ENCODE results near the gene NRG2. TPM values are rescaled to one million over a fixed set of nuclear protein-coding genes. Genes with fewer than 3 reads are reported as not detected.

NRG2 gene
- total RNA-seq, 1 donor from 2014 or later = 0.52 TPM

GRCh38 chr5:139897982-139898381 lies 145.1 kb downstream of the NRG2 start:
- H3K36me3 ChIP-seq (ENCODE audit: control insufficient read depth in 3 of 3, insufficient read depth in 3 of 3, low read length in 3 of 3) = no peaks in the 10 kb centered on the region
- no peak overlapping the region for H3K9ac ChIP-seq (ENCODE audit: low read depth in 1 of 3, low read length in 3 of 3)
- no peaks in the 10 kb centered on the region for H3K9me3 ChIP-seq (ENCODE audit: control insufficient read depth in 3 of 3, low read length in 3 of 3)
- no peak overlapping the region for H3K4me3 ChIP-seq (ENCODE audit: low read length in 3 of 3)
- H3K4me1 ChIP-seq (ENCODE audit: control insufficient read depth in 3 of 3, insufficient read depth in 3 of 3, low read length in 3 of 3) = peaks cover 9 to 36% (median 11%) of the 10 kb centered on the region in 3 donors
- no peak overlapping the region for H3K27ac ChIP-seq (ENCODE audit: low read depth, low read length)
- peaks cover 0 to 3% (median 1%) of the 10 kb centered on the region in 3 donors for H3K27me3 ChIP-seq (ENCODE audit: control insufficient read depth in 3 of 3, insufficient read depth in 3 of 3, low read length in 3 of 3)

- no peak overlapping the region for H3K27ac ChIP-seq (ENCODE audit: low read depth, low read length)
- H3K9me3 ChIP-seq (ENCODE audit: control insufficient read depth in 3 of 3, low read length in 3 of 3) = no peaks in the 10 kb centered on the region
- no peak overlapping the region for H3K4me3 ChIP-seq (ENCODE audit: low read length in 3 of 3)
- peaks cover 9 to 33% (median 11%) of the 10 kb centered on the region in 3 donors for H3K4me1 ChIP-seq (ENCODE audit: control insufficient read depth in 3 of 3, insufficient read depth in 3 of 3, low read length in 3 of 3)
- no peak overlapping the region for H3K9ac ChIP-seq (ENCODE audit: low read depth in 1 of 3, low read length in 3 of 3)
- H3K36me3 ChIP-seq (ENCODE audit: control insufficient read depth in 3 of 3, insufficient read depth in 3 of 3, low read length in 3 of 3) = peaks cover 0 to 2% (median 0%) of the 10 kb centered on the region in 3 donors
- peaks cover 0 to 3% (median 0%) of the 10 kb centered on the region in 3 donors for H3K27me3 ChIP-seq (ENCODE audit: control insufficient read depth in 3 of 3, insufficient read depth in 3 of 3, low read length in 3 of 3)
These were observed 145.8 kb downstream of the NRG2 start for GRCh38 chr5:139897342-139897741.

- peaks cover 9 to 33% (median 11%) of the 10 kb centered on the region in 3 donors for H3K4me1 ChIP-seq (ENCODE audit: control insufficient read depth in 3 of 3, insufficient read depth in 3 of 3, low read length in 3 of 3)
- no peaks in the 10 kb centered on the region for H3K9me3 ChIP-seq (ENCODE audit: control insufficient read depth in 3 of 3, low read length in 3 of 3)
- no peak overlapping the region for H3K27ac ChIP-seq (ENCODE audit: low read depth, low read length)
- peaks cover 0 to 2% (median 0%) of the 10 kb centered on the region in 3 donors for H3K36me3 ChIP-seq (ENCODE audit: control insufficient read depth in 3 of 3, insufficient read depth in 3 of 3, low read length in 3 of 3)
- no peak overlapping the region for H3K4me3 ChIP-seq (ENCODE audit: low read length in 3 of 3)
- peaks cover 0 to 3% (median 0%) of the 10 kb centered on the region in 3 donors for H3K27me3 ChIP-seq (ENCODE audit: control insufficient read depth in 3 of 3, insufficient read depth in 3 of 3, low read length in 3 of 3)
- no peak overlapping the region for H3K9ac ChIP-seq (ENCODE audit: low read depth in 1 of 3, low read length in 3 of 3)
These were observed 146.4 kb downstream of the NRG2 start for GRCh38 chr5:139896718-139897117.

- peak overlapping the region in 1 of 3 donors; percentile 16 for H3K9ac ChIP-seq (ENCODE audit: low read depth in 1 of 3, low read length in 3 of 3)
- no peak overlapping the region for H3K27ac ChIP-seq (ENCODE audit: low read depth, low read length)
- no peaks in the 10 kb centered on the region for H3K9me3 ChIP-seq (ENCODE audit: control insufficient read depth in 3 of 3, low read length in 3 of 3)
- H3K4me3 ChIP-seq (ENCODE audit: low read length in 3 of 3) = no peak overlapping the region
- H3K27me3 ChIP-seq (ENCODE audit: control insufficient read depth in 3 of 3, insufficient read depth in 3 of 3, low read length in 3 of 3) = peaks cover 0 to 3% (median 0%) of the 10 kb centered on the region in 3 donors
- H3K36me3 ChIP-seq (ENCODE audit: control insufficient read depth in 3 of 3, insufficient read depth in 3 of 3, low read length in 3 of 3) = peaks cover 0 to 2% (median 0%) of the 10 kb centered on the region in 3 donors
- H3K4me1 ChIP-seq (ENCODE audit: control insufficient read depth in 3 of 3, insufficient read depth in 3 of 3, low read length in 3 of 3) = peaks cover 9 to 26% (median 11%) of the 10 kb centered on the region in 3 donors
These were observed 147.5 kb downstream of the NRG2 start for GRCh38 chr5:139895647-139896046.

GRCh38 chr5:139895046-139895445 lies 148.1 kb downstream of the NRG2 start:
- Histone ChIP-seq H3K36me3 (ENCODE audit: control insufficient read depth in 3 of 3, insufficient read depth in 3 of 3, low read length in 3 of 3) (peaks cover 0 to 2% (median 0%) of the 10 kb centered on the region in 3 donors), H3K9me3 (ENCODE audit: control insufficient read depth in 3 of 3, low read length in 3 of 3) (no peaks in the 10 kb centered on the region), H3K27ac (ENCODE audit: low read depth, low read length) (no peak overlapping the region), H3K9ac (ENCODE audit: low read depth in 1 of 3, low read length in 3 of 3) (peak overlapping the region in 1 of 3 donors; percentile 16), H3K27me3 (ENCODE audit: control insufficient read depth in 3 of 3, insufficient read depth in 3 of 3, low read length in 3 of 3) (peaks cover 0 to 3% (median 0%) of the 10 kb centered on the region in 3 donors), H3K4me1 (ENCODE audit: control insufficient read depth in 3 of 3, insufficient read depth in 3 of 3, low read length in 3 of 3) (peaks cover 9 to 26% (median 11%) of the 10 kb centered on the region in 3 donors), H3K4me3 (ENCODE audit: low read length in 3 of 3) (no peak overlapping the region)

- no peak overlapping the region for H3K4me3 ChIP-seq (ENCODE audit: low read length in 3 of 3)
- H3K9ac ChIP-seq (ENCODE audit: low read depth in 1 of 3, low read length in 3 of 3) = no peak overlapping the region
- H3K27ac ChIP-seq (ENCODE audit: low read depth, low read length) = no peak overlapping the region
- H3K9me3 ChIP-seq (ENCODE audit: control insufficient read depth in 3 of 3, low read length in 3 of 3) = no peaks in the 10 kb centered on the region
- no peaks in the 10 kb centered on the region for H3K27me3 ChIP-seq (ENCODE audit: control insufficient read depth in 3 of 3, insufficient read depth in 3 of 3, low read length in 3 of 3)
- peaks cover 9 to 26% (median 11%) of the 10 kb centered on the region in 3 donors for H3K4me1 ChIP-seq (ENCODE audit: control insufficient read depth in 3 of 3, insufficient read depth in 3 of 3, low read length in 3 of 3)
- peaks cover 0 to 2% (median 0%) of the 10 kb centered on the region in 3 donors for H3K36me3 ChIP-seq (ENCODE audit: control insufficient read depth in 3 of 3, insufficient read depth in 3 of 3, low read length in 3 of 3)
These were observed 149.2 kb downstream of the NRG2 start for GRCh38 chr5:139893873-139894272.

GRCh38 chr5:139889410-139889809 lies 153.7 kb downstream of the NRG2 start:
- Histone ChIP-seq H3K4me3 (ENCODE audit: low read length in 3 of 3) (no peak overlapping the region), H3K9me3 (ENCODE audit: control insufficient read depth in 3 of 3, low read length in 3 of 3) (no peaks in the 10 kb centered on the region), H3K4me1 (ENCODE audit: control insufficient read depth in 3 of 3, insufficient read depth in 3 of 3, low read length in 3 of 3) (peaks cover 0 to 5% (median under 1%) of the 10 kb centered on the region in 3 donors), H3K9ac (ENCODE audit: low read depth in 1 of 3, low read length in 3 of 3) (no peak overlapping the region), H3K27ac (ENCODE audit: low read depth, low read length) (no peak overlapping the region), H3K27me3 (ENCODE audit: control insufficient read depth in 3 of 3, insufficient read depth in 3 of 3, low read length in 3 of 3) (no peaks in the 10 kb centered on the region), H3K36me3 (ENCODE audit: control insufficient read depth in 3 of 3, insufficient read depth in 3 of 3, low read length in 3 of 3) (peaks cover 0 to 6% (median 6%) of the 10 kb centered on the region in 3 donors)

- no peak overlapping the region for H3K9ac ChIP-seq (ENCODE audit: low read depth in 1 of 3, low read length in 3 of 3)
- H3K4me1 ChIP-seq (ENCODE audit: control insufficient read depth in 3 of 3, insufficient read depth in 3 of 3, low read length in 3 of 3) = peaks cover 5 to 11% (median 11%) of the 10 kb centered on the region in 3 donors
- H3K9me3 ChIP-seq (ENCODE audit: control insufficient read depth in 3 of 3, low read length in 3 of 3) = no peaks in the 10 kb centered on the region
- H3K27me3 ChIP-seq (ENCODE audit: control insufficient read depth in 3 of 3, insufficient read depth in 3 of 3, low read length in 3 of 3) = no peaks in the 10 kb centered on the region
- H3K27ac ChIP-seq (ENCODE audit: low read depth, low read length) = no peak overlapping the region
- H3K36me3 ChIP-seq (ENCODE audit: control insufficient read depth in 3 of 3, insufficient read depth in 3 of 3, low read length in 3 of 3) = peaks cover 0 to 6% (median 6%) of the 10 kb centered on the region in 3 donors
- no peak overlapping the region for H3K4me3 ChIP-seq (ENCODE audit: low read length in 3 of 3)
These were observed 154.7 kb downstream of the NRG2 start for GRCh38 chr5:139888370-139888769.

GRCh38 chr5:139886213-139886612 lies 156.9 kb downstream of the NRG2 start:
- Histone ChIP-seq H3K36me3 (ENCODE audit: control insufficient read depth in 3 of 3, insufficient read depth in 3 of 3, low read length in 3 of 3) (peaks cover 0 to 6% (median 4%) of the 10 kb centered on the region in 3 donors), H3K9ac (ENCODE audit: low read depth in 1 of 3, low read length in 3 of 3) (no peak overlapping the region), H3K4me3 (ENCODE audit: low read length in 3 of 3) (no peak overlapping the region), H3K27ac (ENCODE audit: low read depth, low read length) (no peak overlapping the region), H3K9me3 (ENCODE audit: control insufficient read depth in 3 of 3, low read length in 3 of 3) (no peaks in the 10 kb centered on the region), H3K4me1 (ENCODE audit: control insufficient read depth in 3 of 3, insufficient read depth in 3 of 3, low read length in 3 of 3) (peaks cover 5 to 18% (median 18%) of the 10 kb centered on the region in 3 donors), H3K27me3 (ENCODE audit: control insufficient read depth in 3 of 3, insufficient read depth in 3 of 3, low read length in 3 of 3) (no peaks in the 10 kb centered on the region)

- Histone ChIP-seq H3K36me3 (ENCODE audit: control insufficient read depth in 3 of 3, insufficient read depth in 3 of 3, low read length in 3 of 3) (peaks cover 0 to 6% (median 4%) of the 10 kb centered on the region in 3 donors), H3K9me3 (ENCODE audit: control insufficient read depth in 3 of 3, low read length in 3 of 3) (no peaks in the 10 kb centered on the region), H3K4me3 (ENCODE audit: low read length in 3 of 3) (no peak overlapping the region), H3K27me3 (ENCODE audit: control insufficient read depth in 3 of 3, insufficient read depth in 3 of 3, low read length in 3 of 3) (no peaks in the 10 kb centered on the region), H3K27ac (ENCODE audit: low read depth, low read length) (no peak overlapping the region), H3K9ac (ENCODE audit: low read depth in 1 of 3, low read length in 3 of 3) (no peak overlapping the region), H3K4me1 (ENCODE audit: control insufficient read depth in 3 of 3, insufficient read depth in 3 of 3, low read length in 3 of 3) (peaks cover 5 to 22% (median 19%) of the 10 kb centered on the region in 3 donors)
These were observed 157.3 kb downstream of the NRG2 start for GRCh38 chr5:139885857-139886208.
